ENCODE results near the gene UBE2V1. TPM values are rescaled to one million over a fixed set of nuclear protein-coding genes. Genes with fewer than 3 reads are reported as not detected.

The UBE2V1 gene
- polyA plus RNA-seq, 3 donors = 62.2 to 95.5 (median 71.1) TPM

DNA sequence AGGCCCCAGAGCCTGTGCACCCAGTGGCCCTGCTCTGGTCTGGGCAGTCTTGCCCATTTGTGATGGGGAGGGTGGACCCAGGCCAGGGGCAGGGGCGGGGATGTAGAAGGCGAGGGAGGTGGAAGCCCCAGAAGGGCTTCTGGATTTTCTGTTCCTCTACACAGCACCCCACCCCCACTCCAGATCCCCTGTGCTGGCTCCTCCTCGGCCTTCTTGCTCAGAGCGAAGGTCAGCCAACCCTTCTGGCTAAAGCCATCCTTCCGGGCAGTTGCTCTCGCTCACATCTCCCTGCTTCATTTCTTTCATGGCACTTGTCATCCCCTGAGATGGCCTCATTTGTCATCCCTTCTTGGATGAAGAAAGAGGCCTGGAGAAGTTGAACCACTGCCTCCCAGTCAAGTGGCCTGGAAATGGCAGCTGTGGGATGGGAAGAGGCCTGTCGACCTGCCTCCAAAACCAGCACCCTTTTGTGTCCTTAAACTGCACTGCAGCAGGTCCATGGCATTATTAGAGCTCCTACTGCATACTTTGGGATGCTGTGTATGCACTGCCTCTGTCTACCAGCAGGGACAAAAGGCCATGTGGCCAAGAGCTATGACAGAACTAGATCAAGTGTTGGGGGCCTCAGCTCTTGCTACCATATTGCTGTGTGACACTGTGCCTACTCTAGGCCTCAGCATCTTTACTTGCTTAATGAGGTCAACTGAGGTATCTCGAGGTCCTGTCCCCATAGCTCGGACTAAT lies 20.7 kb upstream of the UBE2V1 start:
- H3K4me1 ChIP-seq (ENCODE audit: control insufficient read depth in 1 of 2, insufficient read depth in 2 of 2, low read length in 2 of 2) = no peaks in the 10 kb centered on the region
- no peaks in the 10 kb centered on the region for H3K27me3 ChIP-seq (ENCODE audit: control insufficient read depth in 2 of 2, insufficient read depth in 2 of 2, low read length in 2 of 2)
- no peak overlapping the region for H2AFZ ChIP-seq (ENCODE audit: insufficient read depth, low read depth, low read length, poor library complexity, severe bottlenecking)
- no peak overlapping the region for H3K4me3 ChIP-seq (replicated peaks in 1 of 3; ENCODE audit: low read depth in 2 of 3, low read length in 3 of 3)
- peaks cover 94% of the 10 kb centered on the region for H4K20me1 ChIP-seq (ENCODE audit: insufficient read depth, low read length)
- Mint-ChIP-seq H3K36me3 (peaks cover 65 to 100% of the 10 kb centered on the region in 2 donors), H3K27me3 (ENCODE audit: low read depth in 3 of 3) (peaks cover 0 to 1% (median 0%) of the 10 kb centered on the region in 3 donors), H3K9me3 (peaks cover 0 to 2% (median 0%) of the 10 kb centered on the region in 7 donors), H3K4me3 (no peak overlapping the region), H3K27ac (peak overlapping the region in 4 of 7 donors; percentile 23 to 78 (median 39)), H3K4me1 (peaks cover 13% of the 10 kb centered on the region)
- intact Hi-C loops (cut with micrococcal nuclease) = no loop called here
- TF ChIP-seq, protein P1, sequence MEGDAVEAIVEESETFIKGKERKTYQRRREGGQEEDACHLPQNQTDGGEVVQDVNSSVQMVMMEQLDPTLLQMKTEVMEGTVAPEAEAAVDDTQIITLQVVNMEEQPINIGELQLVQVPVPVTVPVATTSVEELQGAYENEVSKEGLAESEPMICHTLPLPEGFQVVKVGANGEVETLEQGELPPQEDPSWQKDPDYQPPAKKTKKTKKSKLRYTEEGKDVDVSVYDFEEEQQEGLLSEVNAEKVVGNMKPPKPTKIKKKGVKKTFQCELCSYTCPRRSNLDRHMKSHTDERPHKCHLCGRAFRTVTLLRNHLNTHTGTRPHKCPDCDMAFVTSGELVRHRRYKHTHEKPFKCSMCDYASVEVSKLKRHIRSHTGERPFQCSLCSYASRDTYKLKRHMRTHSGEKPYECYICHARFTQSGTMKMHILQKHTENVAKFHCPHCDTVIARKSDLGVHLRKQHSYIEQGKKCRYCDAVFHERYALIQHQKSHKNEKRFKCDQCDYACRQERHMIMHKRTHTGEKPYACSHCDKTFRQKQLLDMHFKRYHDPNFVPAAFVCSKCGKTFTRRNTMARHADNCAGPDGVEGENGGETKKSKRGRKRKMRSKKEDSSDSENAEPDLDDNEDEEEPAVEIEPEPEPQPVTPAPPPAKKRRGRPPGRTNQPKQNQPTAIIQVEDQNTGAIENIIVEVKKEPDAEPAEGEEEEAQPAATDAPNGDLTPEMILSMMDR (IDR thresholded peaks at IDR 0.05) = peak; percentile 37
- no peaks in the 10 kb centered on the region for H3K9me3 ChIP-seq (replicated peaks in 1 of 2; ENCODE audit: control insufficient read depth in 1 of 2, insufficient read depth in 1 of 2, low read length in 2 of 2)
- peaks cover 40% of the 10 kb centered on the region for H3K79me2 ChIP-seq (ENCODE audit: insufficient read depth, low read length)
- no peak overlapping the region for H3K9ac ChIP-seq (ENCODE audit: insufficient read depth, low read length, poor library complexity, severe bottlenecking)
- H3K27ac ChIP-seq (ENCODE audit: low read depth in 1 of 2, low read length in 2 of 2) = peak overlapping the region in 1 of 2 donors; percentile 45
- H3K36me3 ChIP-seq (replicated peaks in 1 of 2; ENCODE audit: control insufficient read depth in 1 of 2, insufficient read depth in 2 of 2, low read length in 2 of 2) = peaks cover 61 to 98% of the 10 kb centered on the region in 2 donors
- no peak overlapping the region for H3K4me2 ChIP-seq (replicated peaks; ENCODE audit: extremely low read depth, low read length, poor library complexity, severe bottlenecking)
- DNase-seq = no peak
- WGBS (ENCODE audit: insufficient coverage) = 98% methylated on average over 4 of the region's 9 CpGs

DNA sequence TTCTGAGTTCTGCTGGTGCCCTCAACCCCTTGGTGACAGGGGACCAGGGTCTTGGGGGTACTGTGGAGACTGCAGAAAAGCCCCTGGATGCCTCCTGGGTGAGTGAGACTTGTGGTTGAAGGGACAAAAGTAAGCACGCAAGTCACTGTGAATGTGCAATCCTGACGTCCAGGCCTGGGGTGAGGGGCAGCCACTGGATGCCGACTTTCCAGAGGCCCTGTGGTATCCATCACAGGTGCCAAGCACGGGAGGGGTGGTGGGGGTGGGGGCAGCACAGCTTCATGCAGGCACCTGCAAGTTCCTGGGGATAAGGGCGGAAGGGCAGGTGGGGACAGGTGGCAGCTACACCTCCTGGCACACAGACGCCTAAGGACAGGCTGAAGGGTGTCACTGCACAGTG lies 20.1 kb upstream of the UBE2V1 start:
- H3K4me1 Mint-ChIP-seq = peaks cover 9% of the 10 kb centered on the region
- H3K27ac Mint-ChIP-seq = peak overlapping the region in 2 of 7 donors; percentile 26 to 27

More for the DNA sequence above, 20.1 kb upstream of the UBE2V1 start:
- DNase-seq = no peak
- peaks cover 89% of the 10 kb centered on the region for H4K20me1 ChIP-seq (ENCODE audit: insufficient read depth, low read length)
- Mint-ChIP-seq H3K4me3 (no peak overlapping the region), H3K27me3 (ENCODE audit: low read depth in 3 of 3) (peaks cover 0 to 1% (median 0%) of the 10 kb centered on the region in 3 donors), H3K36me3 (peaks cover 70 to 100% of the 10 kb centered on the region in 2 donors), H3K9me3 (peaks cover 0 to 2% (median 0%) of the 10 kb centered on the region in 7 donors)
- peaks cover 35% of the 10 kb centered on the region for H3K79me2 ChIP-seq (ENCODE audit: insufficient read depth, low read length)
- H3K9me3 ChIP-seq (replicated peaks in 1 of 2; ENCODE audit: control insufficient read depth in 1 of 2, insufficient read depth in 1 of 2, low read length in 2 of 2) = no peaks in the 10 kb centered on the region
- H3K27me3 ChIP-seq (ENCODE audit: control insufficient read depth in 2 of 2, insufficient read depth in 2 of 2, low read length in 2 of 2) = no peaks in the 10 kb centered on the region
- H3K4me2 ChIP-seq (replicated peaks; ENCODE audit: extremely low read depth, low read length, poor library complexity, severe bottlenecking) = no peak overlapping the region
- intact Hi-C loops (cut with micrococcal nuclease) = no loop called here
- H3K4me3 ChIP-seq (replicated peaks in 1 of 3; ENCODE audit: low read depth in 2 of 3, low read length in 3 of 3) = no peak overlapping the region
- TF ChIP-seq, protein P1 (IDR thresholded peaks at IDR 0.05) = no peak
- peaks cover 65 to 98% of the 10 kb centered on the region in 2 donors for H3K36me3 ChIP-seq (replicated peaks in 1 of 2; ENCODE audit: control insufficient read depth in 1 of 2, insufficient read depth in 2 of 2, low read length in 2 of 2)
- H3K9ac ChIP-seq (ENCODE audit: insufficient read depth, low read length, poor library complexity, severe bottlenecking) = no peak overlapping the region
- H3K27ac ChIP-seq (ENCODE audit: low read depth in 1 of 2, low read length in 2 of 2) = no peak overlapping the region
- no peaks in the 10 kb centered on the region for H3K4me1 ChIP-seq (ENCODE audit: control insufficient read depth in 1 of 2, insufficient read depth in 2 of 2, low read length in 2 of 2)
- no peak overlapping the region for H2AFZ ChIP-seq (ENCODE audit: insufficient read depth, low read depth, low read length, poor library complexity, severe bottlenecking)
- 90% methylated on average over 6 of the region's 6 CpGs for WGBS (ENCODE audit: insufficient coverage)
